ENCODE data around the gene POLR2M.

POLR2M gene

GRCh38 chr15:57691082-57691481, 15.4 kb upstream of the POLR2M start:
- no peak for DNase-seq (ENCODE audit: low read depth, low spot score)

- no peak for DNase-seq (ENCODE audit: low read depth, low spot score)
Measured at GRCh38 chr15:57692709-57693108, 13.8 kb upstream of the POLR2M start.

GRCh38 chr15:57694279-57694678, 12.2 kb upstream of the POLR2M start:
- DNase-seq (ENCODE audit: low read depth, low spot score) = no peak

- no peak for DNase-seq (ENCODE audit: low read depth, low spot score)
Measured at GRCh38 chr15:57696146-57696545, 10.4 kb upstream of the POLR2M start.

- DNase-seq (ENCODE audit: low read depth, low spot score) = no peak
Measured at GRCh38 chr15:57697588-57697987, 8.9 kb upstream of the POLR2M start.

- no peak for DNase-seq (ENCODE audit: low read depth, low spot score)
Measured at GRCh38 chr15:57698243-57698642, 8.3 kb upstream of the POLR2M start.

- DNase-seq (ENCODE audit: low read depth, low spot score) = no peak
Measured at GRCh38 chr15:57698991-57699390, 7.5 kb upstream of the POLR2M start.

- no peak for DNase-seq (ENCODE audit: low read depth, low spot score)
Measured at GRCh38 chr15:57703387-57703786, 3.1 kb upstream of the POLR2M start.

GRCh38 chr15:57704441-57704840, 2.1 kb upstream of the POLR2M start:
- DNase-seq (ENCODE audit: low read depth, low spot score) = no peak

GRCh38 chr15:57705746-57706404, 639 bp upstream of the POLR2M start:
- no peak for DNase-seq (ENCODE audit: low read depth, low spot score)

GRCh38 chr15:57708047-57708446, 1.5 kb downstream of the POLR2M start:
- no peak for DNase-seq (ENCODE audit: low read depth, low spot score)

GRCh38 chr15:57718309-57718708, 11.8 kb downstream of the POLR2M start:
- no peak for DNase-seq (ENCODE audit: low read depth, low spot score)

- no peak for DNase-seq (ENCODE audit: low read depth, low spot score)
Measured at GRCh38 chr15:57720867-57721266, 14.4 kb downstream of the POLR2M start.

- DNase-seq (ENCODE audit: low read depth, low spot score) = no peak
Measured at GRCh38 chr15:57726411-57726810, 19.9 kb downstream of the POLR2M start.

GRCh38 chr15:57727031-57727430, 20.5 kb downstream of the POLR2M start:
- DNase-seq (ENCODE audit: low read depth, low spot score) = no peak

GRCh38 chr15:57728436-57728835, 21.9 kb downstream of the POLR2M start:
- no peak for DNase-seq (ENCODE audit: low read depth, low spot score)

- no peak for DNase-seq (ENCODE audit: low read depth, low spot score)
Measured at GRCh38 chr15:57730876-57731275, 24.4 kb downstream of the POLR2M start.

- peak; percentile 44 for DNase-seq (ENCODE audit: low read depth, low spot score)
Measured at GRCh38 chr15:57731530-57732103, 25.1 kb downstream of the POLR2M start.

- DNase-seq (ENCODE audit: low read depth, low spot score) = peak; percentile 36
Measured at GRCh38 chr15:57732526-57733331, 26.2 kb downstream of the POLR2M start.

GRCh38 chr15:57734860-57735259, 28.3 kb downstream of the POLR2M start:
- DNase-seq (ENCODE audit: low read depth, low spot score) = no peak

GRCh38 chr15:57735431-57735830, 28.9 kb downstream of the POLR2M start:
- DNase-seq (ENCODE audit: low read depth, low spot score) = no peak

- DNase-seq (ENCODE audit: low read depth, low spot score) = no peak
Measured at GRCh38 chr15:57735891-57736290, 29.4 kb downstream of the POLR2M start.

GRCh38 chr15:57736591-57736990, 30.1 kb downstream of the POLR2M start:
- no peak for DNase-seq (ENCODE audit: low read depth, low spot score)

Data from ELF-1 (cell line).